GM12878 (cell line): ENCODE measurements around the gene CATSPERD.

Experiments
- BRCA1 ChIP-seq: IDR thresholded peaks from 2 replicates; pipeline ENCODE4 v1.6.1; 2011; ENCODE audit warnings: low read depth, low read length, improper control_type of control experiment
- CBFB ChIP-seq: IDR thresholded peaks from 2 replicates; pipeline ENCODE4 v1.6.1; 2016; ENCODE audit warnings: antibody characterized with exemption, low read depth
- CTCF ChIP-seq, 3 experiments: IDR thresholded peaks in 2 of 3; conservative IDR thresholded peaks in 1 of 3; 2 replicates each; pipeline ENCODE4 v1.5.1; 2011; ENCODE audit warnings: low read depth in 3 of 3, low read length in 3 of 3, mild to moderate bottlenecking in 3 of 3, control low read depth in 2 of 3, moderate library complexity in 2 of 3, inconsistent platforms in 1 of 3, mixed read lengths in 1 of 3; ENCODE audit not compliant: control insufficient read depth in 2 of 3, insufficient read depth in 1 of 3; ENCODE audit errors: extremely low read depth in 1 of 3
- E2F4 ChIP-seq: IDR thresholded peaks from 2 replicates; pipeline ENCODE4 v1.6.1; 2012; ENCODE audit warnings: low read depth, low read length, improper control_type of control experiment
- EZH2 ChIP-seq: IDR thresholded peaks from 2 replicates; pipeline ENCODE4 v1.6.1; 2012; ENCODE audit warnings: low read depth, mild to moderate bottlenecking, control low read depth, inconsistent platforms, low read length, borderline replicate concordance; ENCODE audit not compliant: control insufficient read depth
- LARP7 ChIP-seq: fragments of 450-650 bp; IDR thresholded peaks from 2 replicates; pipeline ENCODE4 v1.6.1; 2017; ENCODE audit warnings: mild to moderate bottlenecking
- POLR2A ChIP-seq: IDR thresholded peaks from 2 replicates; pipeline ENCODE4 v1.6.1; 2011; ENCODE audit warnings: low read depth, mild to moderate bottlenecking, low read length
- POLR2AphosphoS5 ChIP-seq: IDR thresholded peaks from 2 replicates; pipeline ENCODE4 v1.6.1; 2011; ENCODE audit warnings: mild to moderate bottlenecking, low read length, inconsistent platforms
- STAT3 ChIP-seq: IDR thresholded peaks from 2 replicates; pipeline ENCODE4 v1.6.1; 2011; ENCODE audit warnings: low read depth, low read length, improper control_type of control experiment
- TBL1XR1 ChIP-seq: IDR thresholded peaks from 2 replicates; pipeline ENCODE4 v1.6.1; 2012; ENCODE audit warnings: low read depth, low read length, improper control_type of control experiment
- YY1 ChIP-seq: IDR thresholded peaks from 2 replicates; pipeline ENCODE4 v1.6.1; 2011; ENCODE audit warnings: low read depth, mild to moderate bottlenecking, low read length

DNA sequence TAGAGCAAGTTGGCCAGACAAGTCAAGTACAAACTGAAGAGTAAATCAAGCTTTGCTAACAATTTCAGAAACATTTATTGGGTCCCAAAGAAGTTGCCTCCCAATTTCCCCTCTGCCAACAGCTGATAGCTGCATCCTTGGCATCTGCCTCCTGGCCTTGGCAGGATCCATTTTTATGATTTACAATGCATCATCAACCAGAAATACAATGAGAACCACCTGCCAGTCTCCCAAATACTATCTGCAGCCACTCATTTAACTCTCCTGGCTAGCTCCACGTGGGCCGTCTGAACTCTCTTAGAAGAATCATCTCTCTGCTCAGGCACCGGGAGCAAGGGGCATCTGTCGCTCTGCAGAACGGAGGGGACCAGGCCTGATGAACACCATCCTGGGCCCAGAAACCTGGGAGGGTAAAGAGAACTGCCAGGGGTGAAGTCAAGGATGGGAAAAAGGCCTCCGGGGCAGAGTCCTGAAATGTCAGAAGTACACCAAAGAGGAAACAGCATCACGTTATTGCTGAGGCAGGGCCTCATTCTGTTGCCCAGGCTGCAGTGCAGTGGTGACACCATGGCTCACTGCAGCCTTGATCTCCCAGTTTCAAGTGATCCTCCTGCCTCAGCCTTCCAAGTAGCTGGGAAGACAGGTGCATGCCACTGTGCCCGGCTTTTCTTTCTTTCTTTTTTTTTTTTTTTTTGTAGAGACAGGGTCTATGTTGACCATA, 3.1 kb upstream of the CATSPERD start:
- TF ChIP-seq POLR2AphosphoS5 (no peak), CTCF (IDR thresholded peaks at IDR 0.05 in 2 of 3, conservative IDR thresholded peaks at IDR 0.05 in 1 of 3; ENCODE audit: control insufficient read depth in 2 of 3, extremely low read depth in 1 of 3, insufficient read depth in 1 of 3, low read depth in 3 of 3, low read length in 3 of 3) (no peak), LARP7 (no peak), YY1 (no peak), STAT3 (no peak), CBFB (no peak), EZH2 (no peak), POLR2A (no peak; the same call in 1 of the 2 replicates), TBL1XR1 (no peak), BRCA1 (no peak), E2F4 (no peak)
